Caco-2 (cell line): ENCODE data around the gene SOHLH2. TPM values are rescaled to one million over a fixed set of nuclear protein-coding genes. Genes with fewer than 3 reads are reported as not detected.

ENCODE experiments used
- BruUV-seq: library from RNA; stranded (reverse); fragments of 400-500 nt; replicated peaks from 2 replicates; lab custom pipeline; 2021; lab: Mats Ljungman, UMichigan
- CTCF ChIA-PET: fragments of 300-600 bp; sonication (Branson Sonifier 250); formaldehyde crosslinking; loops from one replicate; lab custom pipeline; 2022; ENCODE audit warnings: antibody characterized with exemption; lab: Charles Lee
- POLR2A ChIA-PET: fragments of 300-600 bp; sonication (Branson Sonifier 250); formaldehyde crosslinking; loops from one replicate; lab custom pipeline; 2022; ENCODE audit warnings: antibody characterized with exemption; lab: Charles Lee
- DNase-seq, 2 experiments: peaks; one replicate each; pipeline versions ENCODE4 v3.0.0 to v3.0.0-alpha.2; 2020 to 2022
- H3K27me3 ChIP-seq: replicated peaks from 2 replicates; pipeline ENCODE4 v1.6.0; 2011; ENCODE audit warnings: low read length; ENCODE audit not compliant: control insufficient read depth, insufficient read depth
- H3K36me3 ChIP-seq: 2 replicates; pipeline ENCODE4 v1.5.1; 2011; ENCODE audit warnings: low read length; ENCODE audit not compliant: control insufficient read depth, insufficient read depth
- H3K4me1 ChIP-seq: fragments of 250-450 bp; sonication (Bioruptor Pico); 2 replicates; pipeline ENCODE4 v1.5.1; 2020; ENCODE audit warnings: mild to moderate bottlenecking
- H3K4me3 ChIP-seq: 2 replicates; pipeline ENCODE4 v1.5.1; 2011; ENCODE audit warnings: low read depth, mild to moderate bottlenecking, control low read depth, low read length
- H3K9me3 ChIP-seq: fragments of 250-450 bp; sonication (Bioruptor Pico); 2 replicates; pipeline ENCODE4 v1.5.1; 2020; ENCODE audit warnings: mild to moderate bottlenecking, moderate library complexity
- H3K27ac Mint-ChIP-seq: one replicate; pipeline ENCODE4 v1.8.0; 2022; ENCODE audit warnings: mixed read lengths; ENCODE audit not compliant: unreplicated experiment
- H3K27me3 Mint-ChIP-seq: one replicate; pipeline ENCODE4 v1.8.0; 2022; ENCODE audit warnings: mixed read lengths; ENCODE audit not compliant: insufficient read depth, unreplicated experiment
- H3K36me3 Mint-ChIP-seq: one replicate; pipeline ENCODE4 v1.8.0; 2022; ENCODE audit warnings: mild to moderate bottlenecking, mixed read lengths; ENCODE audit not compliant: insufficient read depth, unreplicated experiment
- H3K4me1 Mint-ChIP-seq: one replicate; pipeline ENCODE4 v1.8.0; 2022; ENCODE audit warnings: low read depth, mixed read lengths; ENCODE audit not compliant: unreplicated experiment
- H3K4me3 Mint-ChIP-seq: one replicate; pipeline ENCODE4 v1.8.0; 2022; ENCODE audit warnings: mild to moderate bottlenecking, moderate library complexity, mixed read lengths; ENCODE audit not compliant: unreplicated experiment
- H3K9me3 Mint-ChIP-seq: one replicate; pipeline ENCODE4 v1.8.0; 2022; ENCODE audit warnings: mixed read lengths; ENCODE audit not compliant: unreplicated experiment
- intact Hi-C: fragments of 100-400 bp; cut with micrococcal nuclease; formaldehyde crosslinking; loops from one replicate; pipeline ENCODE4 v1.10.0; 2022; ENCODE audit not compliant: unreplicated experiment
- total RNA-seq: library from RNA; stranded (reverse); gene quantifications from 2 replicates; pipeline ENCODE4 v1.2.3, GENCODE V29; 2022
- TF ChIP-seq, protein P1 (sequence below), 2 experiments: fragments of 200-600 bp in 1 of 2; IDR thresholded peaks; 1 replicate in 1 of 2; 2 replicates in 1 of 2; pipeline versions ENCODE4 v1.5.1 to v1.8.0; 2011 to 2022; ENCODE audit warnings: antibody characterized with exemption in 1 of 2, control low read depth in 1 of 2, inconsistent platforms in 1 of 2, low read depth in 1 of 2, low read length in 1 of 2, mild to moderate bottlenecking in 1 of 2, moderate library complexity in 1 of 2; ENCODE audit not compliant: insufficient read depth in 1 of 2, severe bottlenecking in 1 of 2, unreplicated experiment in 1 of 2

SOHLH2 gene
- total RNA-seq, 1 experiment from 2014 or later: not detected

- no TSS peak for BruUV-seq
- Mint-ChIP-seq H3K36me3 (no peaks in the 10 kb centered on the region), H3K4me1 (no peaks in the 10 kb centered on the region), H3K4me3 (no peak overlapping the region), H3K9me3 (no peaks in the 10 kb centered on the region), H3K27me3 (no peaks in the 10 kb centered on the region), H3K27ac (no peak overlapping the region)
- ChIA-PET CTCF (no interaction called here), POLR2A (no interaction called here)
- intact Hi-C loops: no loop called here
- Histone ChIP-seq H3K4me3 (no peak overlapping the region), H3K4me1 (no peaks in the 10 kb centered on the region), H3K36me3 (no peaks in the 10 kb centered on the region), H3K9me3 (peaks cover 8% of the 10 kb centered on the region), H3K27me3 (no peaks in the 10 kb centered on the region)
- DNase-seq: no peak
- TF ChIP-seq, protein P1, sequence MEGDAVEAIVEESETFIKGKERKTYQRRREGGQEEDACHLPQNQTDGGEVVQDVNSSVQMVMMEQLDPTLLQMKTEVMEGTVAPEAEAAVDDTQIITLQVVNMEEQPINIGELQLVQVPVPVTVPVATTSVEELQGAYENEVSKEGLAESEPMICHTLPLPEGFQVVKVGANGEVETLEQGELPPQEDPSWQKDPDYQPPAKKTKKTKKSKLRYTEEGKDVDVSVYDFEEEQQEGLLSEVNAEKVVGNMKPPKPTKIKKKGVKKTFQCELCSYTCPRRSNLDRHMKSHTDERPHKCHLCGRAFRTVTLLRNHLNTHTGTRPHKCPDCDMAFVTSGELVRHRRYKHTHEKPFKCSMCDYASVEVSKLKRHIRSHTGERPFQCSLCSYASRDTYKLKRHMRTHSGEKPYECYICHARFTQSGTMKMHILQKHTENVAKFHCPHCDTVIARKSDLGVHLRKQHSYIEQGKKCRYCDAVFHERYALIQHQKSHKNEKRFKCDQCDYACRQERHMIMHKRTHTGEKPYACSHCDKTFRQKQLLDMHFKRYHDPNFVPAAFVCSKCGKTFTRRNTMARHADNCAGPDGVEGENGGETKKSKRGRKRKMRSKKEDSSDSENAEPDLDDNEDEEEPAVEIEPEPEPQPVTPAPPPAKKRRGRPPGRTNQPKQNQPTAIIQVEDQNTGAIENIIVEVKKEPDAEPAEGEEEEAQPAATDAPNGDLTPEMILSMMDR (IDR thresholded peaks at IDR 0.05; ENCODE audit: insufficient read depth in 1 of 2, low read depth in 1 of 2, low read length in 1 of 2, severe bottlenecking in 1 of 2, unreplicated experiment in 1 of 2): no peak
These were observed 10.4 kb upstream of the SOHLH2 start for GRCh38 chr13:36224730-36225129.

DNA sequence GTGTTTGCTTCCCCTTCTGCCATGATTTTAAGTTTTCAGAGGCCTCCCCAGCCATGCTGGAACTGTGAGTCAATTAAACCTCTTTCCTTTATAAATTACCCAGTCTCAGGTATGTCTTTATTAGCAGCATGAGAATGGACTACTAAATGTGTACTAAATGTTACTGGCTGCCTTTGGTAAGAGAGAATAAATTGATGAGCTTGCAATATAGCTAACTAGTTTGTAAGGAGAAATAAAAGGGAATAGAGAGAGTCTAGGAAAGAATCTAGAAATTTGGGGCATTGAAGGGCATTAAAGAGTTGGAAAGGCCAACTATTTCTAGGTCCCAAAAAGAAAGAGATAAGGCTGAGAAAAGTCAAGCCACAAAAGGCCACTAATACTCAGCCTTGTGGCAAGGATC is 5.5 kb upstream of the SOHLH2 start:
- no peaks in the 10 kb centered on the region for H3K36me3 Mint-ChIP-seq
- no peak overlapping the region for H3K4me3 Mint-ChIP-seq
- TF ChIP-seq, protein P1 (IDR thresholded peaks at IDR 0.05; ENCODE audit: insufficient read depth in 1 of 2, low read depth in 1 of 2, low read length in 1 of 2, severe bottlenecking in 1 of 2, unreplicated experiment in 1 of 2): no peak
- DNase-seq: no peak
- Histone ChIP-seq H3K36me3 (no peaks in the 10 kb centered on the region), H3K4me1 (no peaks in the 10 kb centered on the region), H3K27me3 (no peaks in the 10 kb centered on the region), H3K9me3 (peaks cover 8% of the 10 kb centered on the region), H3K4me3 (no peak overlapping the region)
- no peaks in the 10 kb centered on the region for H3K27me3 Mint-ChIP-seq
- no peak overlapping the region for H3K27ac Mint-ChIP-seq
- CTCF ChIA-PET: no interaction called here
- no TSS peak for BruUV-seq
- POLR2A ChIA-PET: no interaction called here
- intact Hi-C loops: no loop called here
- H3K4me1 Mint-ChIP-seq: no peaks in the 10 kb centered on the region
- no peaks in the 10 kb centered on the region for H3K9me3 Mint-ChIP-seq

- H3K36me3 Mint-ChIP-seq: no peaks in the 10 kb centered on the region
- CTCF ChIA-PET: no interaction called here
- H3K27ac Mint-ChIP-seq: no peak overlapping the region
- H3K4me3 Mint-ChIP-seq: no peak overlapping the region
- Histone ChIP-seq H3K36me3 (no peaks in the 10 kb centered on the region), H3K9me3 (no peaks in the 10 kb centered on the region), H3K4me3 (no peak overlapping the region), H3K4me1 (no peaks in the 10 kb centered on the region), H3K27me3 (no peaks in the 10 kb centered on the region)
- no TSS peak for BruUV-seq
- intact Hi-C loops: no loop called here
- H3K4me1 Mint-ChIP-seq: no peaks in the 10 kb centered on the region
- H3K9me3 Mint-ChIP-seq: no peaks in the 10 kb centered on the region
- POLR2A ChIA-PET: no interaction called here
- DNase-seq: no peak
- H3K27me3 Mint-ChIP-seq: no peaks in the 10 kb centered on the region
- TF ChIP-seq, protein P1 (IDR thresholded peaks at IDR 0.05; ENCODE audit: insufficient read depth in 1 of 2, low read depth in 1 of 2, low read length in 1 of 2, severe bottlenecking in 1 of 2, unreplicated experiment in 1 of 2): no peak
These were observed 3.1 kb upstream of the SOHLH2 start for GRCh38 chr13:36217456-36217855.
